ENCODE results near the gene FRMD4A.

Gene FRMD4A

GRCh38 chr10:13715100-13715499, 615.6 kb downstream of the FRMD4A start:
- H3K36me3 ChIP-seq (ENCODE audit: insufficient read depth, low read length) = no peaks in the 10 kb centered on the region
- DNase-seq = no peak
- no peak overlapping the region for H2AFZ ChIP-seq (ENCODE audit: low read depth, low read length)
- H3K27ac ChIP-seq (ENCODE audit: low read length) = no peak overlapping the region
- H3K4me2 ChIP-seq (ENCODE audit: insufficient read depth, low read length) = no peak overlapping the region
- H3K9me3 ChIP-seq (ENCODE audit: insufficient read depth, low read length, severe bottlenecking) = no peaks in the 10 kb centered on the region
- no peak for TF ChIP-seq EZH2 (IDR thresholded peaks at IDR 0.05; ENCODE audit: borderline replicate concordance, low read depth, low read length, severe bottlenecking)
- TF ChIP-seq CTCF (IDR thresholded peaks at IDR 0.05; ENCODE audit: borderline replicate concordance, extremely low read depth, low read length, poor library complexity, severe bottlenecking) = no peak
- no peak overlapping the region for H3K9ac ChIP-seq (ENCODE audit: low read depth, low read length)
- peaks cover 49% of the 10 kb centered on the region for H3K4me1 ChIP-seq (ENCODE audit: insufficient read depth, low read length)
- no peaks in the 10 kb centered on the region for H4K20me1 ChIP-seq (ENCODE audit: insufficient read depth, low read length)
- H3K27me3 ChIP-seq (ENCODE audit: insufficient read depth, low read length, poor library complexity) = no peaks in the 10 kb centered on the region
- H3K79me2 ChIP-seq (ENCODE audit: insufficient read depth, low read length) = no peaks in the 10 kb centered on the region
- no peak overlapping the region for H3K4me3 ChIP-seq (ENCODE audit: low read depth in 1 of 2, low read length in 2 of 2)
- no peak for ATAC-seq (ENCODE audit: insufficient read depth, low read depth)

GRCh38 chr10:13712837-13713581, 617.7 kb downstream of the FRMD4A start:
- H3K27ac ChIP-seq (ENCODE audit: low read length) = peak overlapping the region; percentile 66
- H4K20me1 ChIP-seq (ENCODE audit: insufficient read depth, low read length) = no peaks in the 10 kb centered on the region
- peaks cover 42% of the 10 kb centered on the region for H3K4me1 ChIP-seq (ENCODE audit: insufficient read depth, low read length)
- no peaks in the 10 kb centered on the region for H3K36me3 ChIP-seq (ENCODE audit: insufficient read depth, low read length)
- TF ChIP-seq EZH2 (IDR thresholded peaks at IDR 0.05; ENCODE audit: borderline replicate concordance, low read depth, low read length, severe bottlenecking) (no peak), CTCF (IDR thresholded peaks at IDR 0.05; ENCODE audit: borderline replicate concordance, extremely low read depth, low read length, poor library complexity, severe bottlenecking) (no peak)
- H3K27me3 ChIP-seq (ENCODE audit: insufficient read depth, low read length, poor library complexity) = no peaks in the 10 kb centered on the region
- H3K79me2 ChIP-seq (ENCODE audit: insufficient read depth, low read length) = peaks cover 2% of the 10 kb centered on the region
- no peak overlapping the region for H2AFZ ChIP-seq (ENCODE audit: low read depth, low read length)
- no peak overlapping the region for H3K4me3 ChIP-seq (ENCODE audit: low read depth in 1 of 2, low read length in 2 of 2)
- H3K9me3 ChIP-seq (ENCODE audit: insufficient read depth, low read length, severe bottlenecking) = no peaks in the 10 kb centered on the region
- H3K9ac ChIP-seq (ENCODE audit: low read depth, low read length) = no peak overlapping the region
- H3K4me2 ChIP-seq (ENCODE audit: insufficient read depth, low read length) = peak overlapping the region; percentile 35
- ATAC-seq (ENCODE audit: insufficient read depth, low read depth) (peak; percentile 81), DNase-seq (peak; percentile 62)

DNA sequence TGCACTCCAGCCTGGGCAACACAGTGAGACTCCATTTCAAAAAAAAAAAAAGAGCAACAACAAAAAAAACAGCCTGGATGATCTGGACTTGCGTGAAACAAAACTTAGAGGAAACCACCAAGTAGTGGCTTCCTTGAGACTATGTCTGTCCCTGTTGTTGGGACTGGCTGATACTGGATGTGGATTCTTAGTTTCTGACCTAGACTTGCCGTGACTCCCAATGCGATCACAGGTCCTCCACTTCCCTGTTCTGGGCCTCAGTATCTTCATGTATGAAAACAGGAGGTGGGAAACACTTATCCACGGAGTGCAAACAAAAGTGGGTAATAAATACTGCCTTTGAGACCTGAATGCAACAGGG, 618.3 kb downstream of the FRMD4A start:
- H3K4me3 ChIP-seq (ENCODE audit: low read depth in 1 of 2, low read length in 2 of 2) = no peak overlapping the region

More for the DNA sequence above, 618.3 kb downstream of the FRMD4A start:
- peak overlapping the region; percentile 35 for H3K4me2 ChIP-seq (ENCODE audit: insufficient read depth, low read length)
- H3K27me3 ChIP-seq (ENCODE audit: insufficient read depth, low read length, poor library complexity) = no peaks in the 10 kb centered on the region
- H3K36me3 ChIP-seq (ENCODE audit: insufficient read depth, low read length) = no peaks in the 10 kb centered on the region
- no peak for DNase-seq
- TF ChIP-seq EZH2 (IDR thresholded peaks at IDR 0.05; ENCODE audit: borderline replicate concordance, low read depth, low read length, severe bottlenecking) = no peak
- no peak for TF ChIP-seq CTCF (IDR thresholded peaks at IDR 0.05; ENCODE audit: borderline replicate concordance, extremely low read depth, low read length, poor library complexity, severe bottlenecking)
- H4K20me1 ChIP-seq (ENCODE audit: insufficient read depth, low read length) = no peaks in the 10 kb centered on the region
- H3K9me3 ChIP-seq (ENCODE audit: insufficient read depth, low read length, severe bottlenecking) = no peaks in the 10 kb centered on the region
- 0 out of 3 replicates have a peak, but pooled peaks have one; percentile 4 for ATAC-seq (ENCODE audit: insufficient read depth, low read depth)
- peak overlapping the region; percentile 66 for H3K27ac ChIP-seq (ENCODE audit: low read length)
- peaks cover 42% of the 10 kb centered on the region for H3K4me1 ChIP-seq (ENCODE audit: insufficient read depth, low read length)
- H3K9ac ChIP-seq (ENCODE audit: low read depth, low read length) = no peak overlapping the region
- H2AFZ ChIP-seq (ENCODE audit: low read depth, low read length) = no peak overlapping the region
- H3K79me2 ChIP-seq (ENCODE audit: insufficient read depth, low read length) = peaks cover 7% of the 10 kb centered on the region
